GM06990 (cell line): ENCODE measurements around the gene SNN.

Experiments
- DNase-seq: peaks from one replicate; pipeline ENCODE4 v3.0.0-alpha.2; 2011; ENCODE audit not compliant: insufficient read length; ENCODE audit errors: extremely low read depth
- H3K27me3 ChIP-seq: replicated peaks from 2 replicates; pipeline ENCODE4 v1.6.0; 2011; ENCODE audit warnings: low read length; ENCODE audit not compliant: control insufficient read depth, insufficient read depth
- H3K36me3 ChIP-seq: 2 replicates; pipeline ENCODE4 v1.5.1; 2011; ENCODE audit warnings: low read length; ENCODE audit not compliant: control insufficient read depth, insufficient read depth
- H3K4me3 ChIP-seq: replicated peaks from 2 replicates; pipeline ENCODE4 v1.5.1; 2011; ENCODE audit warnings: low read depth, mild to moderate bottlenecking, control low read depth, low read length
- CTCF ChIP-seq: IDR thresholded peaks from 2 replicates; pipeline ENCODE4 v1.5.1; 2011; ENCODE audit warnings: low read length, control low read depth, mild to moderate bottlenecking, inconsistent platforms; ENCODE audit not compliant: insufficient read depth, poor library complexity, severe bottlenecking

SNN gene

GRCh38 chr16:11666103-11667055 is 1.9 kb upstream of the SNN start:
- DNase-seq: no peak
- no peak for TF ChIP-seq CTCF
- Histone ChIP-seq H3K4me3 (no peak overlapping the region), H3K27me3 (no peaks in the 10 kb centered on the region), H3K36me3 (no peaks in the 10 kb centered on the region)

GRCh38 chr16:11667221-11667823 is 933 bp upstream of the SNN start:
- Histone ChIP-seq H3K36me3 (no peaks in the 10 kb centered on the region), H3K27me3 (no peaks in the 10 kb centered on the region), H3K4me3 (no peak overlapping the region)
- no peak for DNase-seq
- TF ChIP-seq CTCF: no peak

- no peaks in the 10 kb centered on the region for H3K36me3 ChIP-seq
- peak; percentile 56 for DNase-seq
- H3K4me3 ChIP-seq: peak overlapping the region; percentile 84
- no peaks in the 10 kb centered on the region for H3K27me3 ChIP-seq
- no peak for TF ChIP-seq CTCF
Measured at GRCh38 chr16:11668623-11669379, 546 bp downstream of the SNN start.

GRCh38 chr16:11669380-11670146 is 1.3 kb downstream of the SNN start:
- no peak for TF ChIP-seq CTCF
- H3K4me3 ChIP-seq: peak overlapping the region; percentile 84
- DNase-seq: peak; percentile 69
- no peaks in the 10 kb centered on the region for H3K27me3 ChIP-seq
- H3K36me3 ChIP-seq: no peaks in the 10 kb centered on the region
